Mesothelial cell of epicardium (in vitro differentiated cells): ENCODE measurements around the gene CHST3. TPM values are rescaled to one million over a fixed set of nuclear protein-coding genes. Genes with fewer than 3 reads are reported as not detected.

Source experiments
- DNase-seq, 2 experiments: peaks; one replicate each; pipeline ENCODE4 v3.0.0; 2021; ENCODE audit warnings: low spot score in 2 of 2; ENCODE audit not compliant: unreplicated experiment in 2 of 2
- H3K27ac Mint-ChIP-seq: 2 replicates; pipeline ENCODE4 v1.8.0; 2021; ENCODE audit warnings: mixed read lengths
- H3K27me3 Mint-ChIP-seq: 2 replicates; pipeline ENCODE4 v1.8.0; 2021; ENCODE audit warnings: low read depth, mixed read lengths
- H3K36me3 Mint-ChIP-seq: 2 replicates; pipeline ENCODE4 v1.8.0; 2021; ENCODE audit warnings: mixed read lengths
- H3K4me1 Mint-ChIP-seq: 2 replicates; pipeline ENCODE4 v1.8.0; 2021; ENCODE audit warnings: mixed read lengths
- H3K4me3 Mint-ChIP-seq: 2 replicates; pipeline ENCODE4 v1.8.0; 2021; ENCODE audit warnings: mild to moderate bottlenecking, moderate library complexity, mixed read lengths
- H3K9me3 Mint-ChIP-seq: 2 replicates; pipeline ENCODE4 v1.8.0; 2021; ENCODE audit warnings: mixed read lengths
- CTCF ChIP-seq: fragments of 200-600 bp; sonication (generic); IDR thresholded peaks from one replicate; pipeline ENCODE4 v1.5.0; 2021; ENCODE audit warnings: antibody characterized with exemption; ENCODE audit not compliant: unreplicated experiment
- total RNA-seq: library from RNA; stranded (reverse); gene quantifications from 3 replicates; pipeline ENCODE4 v1.2.1, GENCODE V29; 2021

Gene CHST3
- total RNA-seq, 1 donor from 2014 or later: 27.6 TPM

DNA sequence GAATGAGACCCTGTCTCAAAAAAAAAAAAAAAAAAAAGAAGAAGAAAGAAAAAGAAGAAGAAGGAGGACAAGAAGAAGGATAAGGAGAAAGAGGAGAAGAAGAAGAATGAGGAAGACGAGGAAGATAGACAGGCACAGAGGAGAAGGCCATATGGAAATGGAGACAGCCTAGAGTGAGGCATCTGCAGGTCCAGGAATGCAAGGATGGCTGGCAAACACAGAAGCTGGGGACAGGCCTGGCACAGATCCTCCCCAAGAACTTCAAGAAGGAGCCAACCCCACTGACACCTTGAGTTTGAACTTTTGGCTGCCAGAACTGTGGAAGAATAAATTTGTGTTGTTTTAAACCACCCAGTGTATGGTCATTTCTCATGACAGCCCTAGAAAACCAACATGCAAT, 85.3 kb downstream of the CHST3 start:
- H3K27me3 Mint-ChIP-seq: no peaks in the 10 kb centered on the region
- no peak for DNase-seq
- no peak overlapping the region for H3K4me3 Mint-ChIP-seq
- TF ChIP-seq CTCF: no peak
- peaks cover 28% of the 10 kb centered on the region for H3K4me1 Mint-ChIP-seq
- peaks cover 11% of the 10 kb centered on the region for H3K9me3 Mint-ChIP-seq
- no peaks in the 10 kb centered on the region for H3K36me3 Mint-ChIP-seq
- H3K27ac Mint-ChIP-seq: no peak overlapping the region

DNA sequence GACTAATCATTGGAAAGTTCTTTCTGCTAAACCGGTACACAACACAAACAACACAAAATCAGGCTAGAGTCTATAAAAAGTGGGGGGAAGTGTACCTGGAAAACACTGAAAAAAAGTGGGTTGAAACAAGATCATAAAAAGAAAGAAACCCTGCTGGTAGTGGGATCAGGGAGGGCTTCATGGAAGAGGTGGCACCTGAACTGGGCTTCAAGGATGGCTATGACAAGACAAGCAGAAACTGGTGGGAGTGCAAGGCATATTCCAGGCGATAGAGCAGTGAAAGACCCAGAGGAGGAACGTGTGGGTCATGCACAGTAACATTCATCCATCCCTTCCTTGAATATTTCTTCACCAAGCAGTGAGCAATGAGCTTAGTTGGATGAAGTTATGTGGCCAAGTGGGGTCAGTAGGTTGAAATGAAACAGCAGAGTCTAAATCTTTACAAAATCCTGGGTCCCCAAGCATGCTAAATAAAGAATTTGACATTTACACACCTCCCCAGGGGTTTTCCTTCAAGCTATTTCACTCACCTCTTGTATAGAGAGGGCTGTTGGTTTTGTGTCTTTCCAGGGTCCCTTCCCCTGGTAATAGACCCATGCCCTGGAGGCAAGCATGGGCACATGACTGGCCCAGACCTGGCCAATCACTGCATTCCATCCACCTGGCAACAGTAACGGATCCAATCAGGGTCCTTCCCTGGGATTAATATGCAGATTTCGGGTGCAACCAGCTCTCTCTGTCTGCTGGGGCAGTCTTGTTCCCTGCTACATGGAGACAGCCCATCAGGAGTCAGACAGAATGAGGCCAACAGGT, 86.0 kb downstream of the CHST3 start:
- no peaks in the 10 kb centered on the region for H3K27me3 Mint-ChIP-seq
- H3K27ac Mint-ChIP-seq: no peak overlapping the region
- H3K4me3 Mint-ChIP-seq: no peak overlapping the region
- H3K4me1 Mint-ChIP-seq: peaks cover 20% of the 10 kb centered on the region
- no peaks in the 10 kb centered on the region for H3K36me3 Mint-ChIP-seq
- H3K9me3 Mint-ChIP-seq: peaks cover 11% of the 10 kb centered on the region
- no peak for DNase-seq
- no peak for TF ChIP-seq CTCF

DNA sequence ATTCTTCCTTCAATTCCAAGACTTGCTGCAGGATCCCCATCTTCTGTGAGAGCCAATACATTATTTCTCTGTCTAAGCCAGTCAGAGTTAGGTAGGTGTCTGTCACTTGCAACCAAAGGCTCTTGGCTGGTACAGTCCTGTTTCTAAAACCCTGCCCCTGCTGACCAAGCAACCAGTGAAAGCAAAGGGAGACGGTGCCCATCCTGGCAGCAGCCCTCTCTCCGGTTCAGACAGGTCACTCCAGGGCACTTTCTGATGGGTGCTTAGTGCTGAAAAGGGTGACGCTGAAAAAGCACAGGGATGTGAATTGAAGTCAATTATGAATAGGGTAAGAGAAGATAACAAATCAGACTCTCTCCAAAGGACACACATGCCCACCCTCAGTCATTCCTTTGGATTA, 86.7 kb downstream of the CHST3 start:
- H3K27me3 Mint-ChIP-seq: no peaks in the 10 kb centered on the region
- peaks cover 16% of the 10 kb centered on the region for H3K4me1 Mint-ChIP-seq
- H3K9me3 Mint-ChIP-seq: peaks cover 11% of the 10 kb centered on the region
- TF ChIP-seq CTCF: no peak
- H3K36me3 Mint-ChIP-seq: no peaks in the 10 kb centered on the region
- DNase-seq: no peak
- H3K4me3 Mint-ChIP-seq: no peak overlapping the region
- no peak overlapping the region for H3K27ac Mint-ChIP-seq

GRCh38 chr10:72053690-72054089, 89.5 kb downstream of the CHST3 start:
- TF ChIP-seq CTCF: no peak
- Mint-ChIP-seq H3K36me3 (no peaks in the 10 kb centered on the region), H3K4me3 (no peak overlapping the region), H3K27ac (no peak overlapping the region), H3K27me3 (no peaks in the 10 kb centered on the region), H3K4me1 (peaks cover 14% of the 10 kb centered on the region), H3K9me3 (peaks cover 6% of the 10 kb centered on the region)
- DNase-seq: no peak

- H3K27ac Mint-ChIP-seq: no peak overlapping the region
- no peaks in the 10 kb centered on the region for H3K27me3 Mint-ChIP-seq
- H3K36me3 Mint-ChIP-seq: no peaks in the 10 kb centered on the region
- no peak for TF ChIP-seq CTCF
- no peaks in the 10 kb centered on the region for H3K9me3 Mint-ChIP-seq
- H3K4me3 Mint-ChIP-seq: no peak overlapping the region
- DNase-seq: no peak
- H3K4me1 Mint-ChIP-seq: peaks cover 9% of the 10 kb centered on the region
Measured at GRCh38 chr10:72056113-72056512, 91.9 kb downstream of the CHST3 start.
